ENCODE data around the gene CRKL.
"Not testable (repeated sequence)": the region's sequence is repeated elsewhere in the genome, so short reads cannot be mapped to it uniquely, and the experiment has no call there.

CRKL gene

GRCh38 chr22:20901093-20902033 lies 15.8 kb upstream of the CRKL start:
- not testable (repeated sequence) for DNase-seq

- no peak for DNase-seq
These were observed 14.1 kb upstream of the CRKL start for GRCh38 chr22:20903093-20903492.

- DNase-seq: no peak
These were observed 12.9 kb upstream of the CRKL start for GRCh38 chr22:20904008-20904979.

GRCh38 chr22:20904980-20905355 lies 12.2 kb upstream of the CRKL start:
- no peak for DNase-seq

DNA sequence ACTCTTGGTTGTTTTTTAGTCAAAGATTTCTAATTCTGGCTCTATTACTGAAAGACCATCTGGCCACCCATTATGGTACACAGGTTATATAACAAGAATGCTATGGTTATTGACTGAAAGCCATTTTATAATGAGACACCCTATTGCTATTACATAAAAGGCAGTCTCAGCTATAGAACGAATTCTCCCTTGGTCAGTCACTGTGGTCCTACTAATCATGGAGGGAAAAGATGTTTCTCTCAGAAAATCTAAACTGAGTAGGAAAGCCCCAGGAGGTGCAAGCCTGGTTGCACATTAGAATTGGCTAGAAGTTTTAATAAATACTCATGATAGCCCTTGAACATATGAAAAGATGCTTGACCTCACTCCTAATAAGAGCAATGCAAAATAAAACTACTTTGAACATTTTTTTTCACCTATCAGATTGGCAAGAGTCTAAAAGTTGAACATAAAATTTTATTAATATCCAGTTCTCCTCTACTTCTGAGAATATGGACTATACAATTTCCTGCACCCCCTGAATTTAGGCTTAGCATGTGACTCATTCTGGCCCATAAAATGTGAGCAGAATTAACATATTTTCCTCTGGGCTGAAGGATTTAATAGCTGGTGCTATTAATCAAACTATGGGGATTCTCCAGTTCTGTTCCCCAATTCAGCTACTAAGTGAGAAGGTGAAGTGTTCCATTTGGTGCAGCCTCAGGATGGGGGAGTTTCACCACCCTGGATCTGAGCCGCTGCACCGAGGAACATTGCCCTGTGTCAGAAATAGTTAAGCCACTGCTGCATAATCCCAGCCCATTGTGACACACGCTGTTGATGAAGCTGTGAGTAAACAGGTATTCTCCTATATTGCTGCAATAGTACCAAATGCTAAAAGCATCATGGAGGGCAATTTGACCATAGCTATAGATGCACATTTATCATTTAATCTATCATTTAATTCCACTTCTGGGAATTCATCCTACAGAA lies 11.5 kb upstream of the CRKL start:
- DNase-seq: peak in 1 of 2 experiments; percentile 49

- no peak for DNase-seq
These were observed 10.8 kb upstream of the CRKL start for GRCh38 chr22:20906387-20906767.

DNA sequence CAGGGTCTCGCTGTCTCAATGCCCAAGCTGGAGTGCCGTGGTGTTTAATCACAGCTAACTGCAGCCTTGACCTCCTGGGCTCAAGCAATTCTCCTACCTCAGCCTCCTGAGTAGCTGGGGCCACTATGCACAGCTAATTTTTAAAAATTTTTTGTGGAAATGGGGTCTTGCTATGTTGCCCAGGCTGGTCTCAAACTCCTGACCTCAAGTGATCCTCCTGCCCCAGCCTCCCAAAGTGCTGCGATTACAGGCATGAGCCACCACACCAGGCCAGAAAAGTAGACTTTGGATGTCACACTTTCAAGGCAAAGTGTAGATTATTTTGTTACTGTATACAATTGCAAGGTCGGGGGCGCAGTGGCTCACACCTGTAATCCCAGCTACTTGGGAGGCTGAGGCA lies 8.5 kb upstream of the CRKL start:
- DNase-seq: not testable (repeated sequence)

DNA sequence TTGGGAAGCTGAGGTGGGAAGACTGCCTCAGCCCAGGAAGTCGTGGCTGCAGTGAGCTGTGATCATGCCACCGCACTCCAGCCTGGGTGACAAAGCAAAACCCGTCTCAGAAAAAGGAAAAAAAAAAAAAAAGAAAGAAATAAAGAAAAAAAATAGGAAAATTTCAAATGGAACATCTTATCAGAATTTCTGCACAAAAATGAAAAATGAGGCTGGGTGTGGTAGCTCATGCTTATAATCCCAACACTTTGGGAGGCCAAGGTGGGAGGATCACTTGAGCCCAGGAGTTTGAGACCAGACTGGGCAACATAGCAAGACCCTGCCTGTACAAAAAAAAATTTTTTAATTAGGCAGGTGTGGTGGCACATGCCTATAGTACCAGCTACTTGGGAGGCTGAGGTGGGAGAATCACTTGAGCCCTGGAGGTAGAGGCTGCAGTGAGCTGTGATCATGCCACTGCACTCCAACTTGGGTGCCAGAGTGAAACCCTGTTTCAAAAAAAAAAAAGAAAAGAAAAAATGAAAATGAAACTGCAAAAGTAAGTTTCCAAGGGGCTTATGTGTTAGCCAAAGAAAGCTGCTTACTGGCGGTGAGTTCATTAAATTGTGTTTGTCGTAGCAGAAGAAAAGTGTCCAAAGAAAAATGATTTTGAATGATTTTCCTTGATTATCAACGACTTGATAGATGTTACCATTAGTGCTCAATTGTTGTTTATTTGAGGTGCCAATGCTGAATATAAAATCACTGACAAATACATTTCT lies 7.5 kb upstream of the CRKL start:
- DNase-seq: no peak

DNA sequence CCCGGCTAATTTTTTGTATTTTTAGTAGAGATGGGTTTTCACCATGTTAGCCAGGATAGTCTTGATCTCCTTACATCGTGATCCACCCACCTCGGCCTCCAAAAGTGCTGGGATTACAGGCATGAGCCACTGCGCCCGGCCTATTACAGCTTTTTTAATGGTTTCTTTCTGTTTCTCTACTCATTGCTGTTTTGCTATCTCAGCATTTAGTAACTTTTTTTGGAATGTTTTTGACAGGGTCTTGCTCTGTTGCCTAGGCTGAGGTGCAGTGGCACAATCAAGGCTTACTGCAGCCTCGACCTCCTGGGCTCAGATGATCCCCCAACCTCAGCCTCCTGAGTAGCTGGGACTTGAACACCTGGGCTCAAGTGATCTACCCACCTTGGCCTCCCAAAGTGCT lies 4.7 kb upstream of the CRKL start:
- DNase-seq: no peak

- DNase-seq: no peak
These were observed 1.5 kb downstream of the CRKL start for GRCh38 chr22:20918663-20919218.

GRCh38 chr22:20919718-20920117 lies 2.5 kb downstream of the CRKL start:
- DNase-seq: no peak

GRCh38 chr22:20920881-20921203 lies 3.6 kb downstream of the CRKL start:
- no peak for DNase-seq

- DNase-seq: no peak
These were observed 5.0 kb downstream of the CRKL start for GRCh38 chr22:20922141-20922751.

DNA sequence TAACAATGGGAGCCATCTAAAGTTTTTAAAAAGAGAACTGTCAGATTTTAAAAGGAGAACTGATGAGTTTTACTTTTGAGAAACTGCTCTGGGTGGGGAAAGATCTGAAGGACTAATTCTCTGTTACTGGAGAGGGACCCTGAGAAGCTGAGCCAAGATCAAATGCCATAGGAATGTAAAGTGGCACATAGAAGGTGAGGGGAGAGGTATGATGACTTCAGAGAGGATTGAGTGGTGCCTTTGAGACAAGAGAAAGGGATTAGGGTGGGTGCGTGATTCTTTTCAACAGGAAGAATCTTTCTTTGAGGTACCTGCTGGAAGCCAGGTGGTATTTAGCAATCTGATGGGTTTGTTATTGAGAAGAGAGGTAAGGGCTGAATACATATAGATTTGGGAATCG lies 9.0 kb downstream of the CRKL start:
- DNase-seq: no peak

DNA sequence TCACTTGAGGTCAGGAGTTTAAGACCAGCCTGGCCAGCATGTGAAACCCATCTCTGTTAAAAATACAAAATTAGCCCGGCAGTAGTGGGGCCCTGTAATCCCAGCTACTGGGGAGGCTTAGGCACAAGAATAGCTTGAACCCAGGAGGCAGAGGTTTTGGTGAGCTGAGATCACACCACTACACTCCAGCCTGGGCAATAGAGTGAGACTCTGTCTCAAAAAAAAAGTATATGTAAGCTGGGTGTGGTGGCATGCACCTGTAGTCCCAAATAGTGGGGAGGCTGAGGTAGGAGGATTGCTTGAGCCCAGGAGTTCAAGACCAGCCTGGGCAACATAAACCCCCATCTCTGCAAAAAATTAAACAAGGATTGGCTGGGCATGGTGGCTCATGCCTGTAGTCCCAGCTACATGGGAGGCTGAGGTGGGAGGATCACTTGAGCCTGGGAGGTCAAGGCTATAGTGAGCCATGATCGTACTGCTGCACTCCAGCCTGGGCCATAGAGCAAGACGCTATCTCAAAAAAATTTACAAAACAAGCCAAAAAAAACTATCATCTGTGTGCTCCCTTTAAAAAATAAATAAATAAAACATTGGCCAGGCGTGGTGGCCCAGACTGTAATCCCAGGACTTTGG lies 10.8 kb downstream of the CRKL start:
- no peak for DNase-seq

GRCh38 chr22:20928573-20928967 lies 11.4 kb downstream of the CRKL start:
- no peak for DNase-seq

- no peak for DNase-seq
These were observed 12.8 kb downstream of the CRKL start for GRCh38 chr22:20930004-20930403.

DNA sequence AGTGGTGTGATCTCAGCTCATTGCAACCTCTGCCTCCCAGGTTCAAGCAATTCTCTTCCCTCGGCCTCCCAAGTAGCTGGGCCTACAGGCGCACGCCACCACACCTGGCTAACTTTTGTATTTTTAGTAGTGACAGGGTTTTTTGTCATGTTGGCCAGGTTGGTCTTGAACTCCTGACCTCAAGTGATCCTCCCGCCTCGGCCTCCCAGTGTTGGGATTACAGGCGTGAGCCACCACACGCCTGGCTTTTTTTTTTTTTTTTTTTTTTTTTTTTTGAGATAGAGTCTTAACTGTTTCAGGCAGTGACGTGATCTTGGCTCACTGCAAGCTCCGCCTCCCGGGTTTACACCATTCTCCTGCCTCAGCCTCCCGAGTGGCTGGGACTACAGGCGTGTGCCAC lies 13.2 kb downstream of the CRKL start:
- not testable (repeated sequence) for DNase-seq

DNA sequence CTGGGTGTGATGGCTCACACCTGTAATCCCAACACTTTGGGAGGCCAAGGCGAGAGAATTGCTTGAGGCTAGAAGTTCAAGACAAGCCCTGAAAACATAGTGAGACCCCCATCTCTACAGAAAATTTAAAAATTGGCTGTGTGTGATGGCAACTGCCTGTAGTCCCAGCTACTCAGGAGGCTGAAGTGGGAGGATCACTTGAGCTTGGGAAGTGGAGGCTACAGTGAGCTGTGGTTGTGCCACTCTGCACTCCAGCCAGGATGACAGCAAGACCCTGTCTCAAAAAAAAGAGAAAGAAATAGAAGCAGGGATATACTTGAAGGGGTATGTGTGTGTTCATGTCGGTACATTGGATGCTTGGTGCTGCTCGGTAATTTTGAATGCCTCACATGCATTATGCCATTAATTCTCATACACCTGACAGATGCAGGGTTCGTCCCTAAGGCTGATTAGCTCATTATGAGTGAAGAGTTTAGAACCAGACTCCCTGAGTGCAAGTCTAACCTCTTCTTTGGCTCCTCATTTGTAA lies 14.0 kb downstream of the CRKL start:
- no peak for DNase-seq

GRCh38 chr22:20933910-20934309 lies 16.7 kb downstream of the CRKL start:
- no peak for DNase-seq

Measured in NCI-H446 (cell line).